Trophoblast cell (in vitro differentiated cells and primary cell): ENCODE data around the gene CGNL1.

Experiments used
- DNase-seq, 2 donors: peaks; one replicate each; pipeline ENCODE4 v3.0.0-alpha.2; 2016
- H2AFZ ChIP-seq: 2 replicates; pipeline ENCODE4 v1.6.1; 2013; ENCODE audit warnings: low read length, moderate library complexity, mild to moderate bottlenecking; ENCODE audit not compliant: insufficient read depth, poor library complexity
- H2AK5ac ChIP-seq: 2 replicates; pipeline ENCODE4 v1.6.1; 2013; ENCODE audit warnings: mild to moderate bottlenecking, low read length
- H2BK120ac ChIP-seq: 2 replicates; pipeline ENCODE4 v1.6.1; 2013; ENCODE audit warnings: low read length, mild to moderate bottlenecking, moderate library complexity; ENCODE audit not compliant: insufficient read depth, poor library complexity
- H2BK12ac ChIP-seq: 2 replicates; pipeline ENCODE4 v1.6.1; 2013; ENCODE audit warnings: mild to moderate bottlenecking, low read length, moderate library complexity
- H2BK5ac ChIP-seq: 2 replicates; pipeline ENCODE4 v1.6.1; 2013; ENCODE audit warnings: low read length, low read depth, moderate library complexity, mild to moderate bottlenecking; ENCODE audit not compliant: poor library complexity
- H3K14ac ChIP-seq: 2 replicates; pipeline ENCODE4 v1.6.1; 2013; ENCODE audit warnings: mild to moderate bottlenecking, low read length
- H3K18ac ChIP-seq: 2 replicates; pipeline ENCODE4 v1.6.1; 2013; ENCODE audit warnings: mild to moderate bottlenecking, low read length
- H3K23ac ChIP-seq: 2 replicates; pipeline ENCODE4 v1.6.1; 2013; ENCODE audit warnings: low read length
- H3K27ac ChIP-seq: 2 replicates; pipeline ENCODE4 v1.5.1; 2013; ENCODE audit warnings: low read depth, mild to moderate bottlenecking, inconsistent platforms, low read length, moderate library complexity
- H3K27me3 ChIP-seq: 2 replicates; pipeline ENCODE4 v1.6.1; 2013; ENCODE audit warnings: inconsistent platforms, mild to moderate bottlenecking, low read length, moderate library complexity; ENCODE audit not compliant: insufficient read depth
- H3K36me3 ChIP-seq, 2 experiments: 1 replicate in 1 of 2; 2 replicates in 1 of 2; pipeline ENCODE4 v1.6.1; 2013; ENCODE audit warnings: low read length in 2 of 2, mild to moderate bottlenecking in 2 of 2, moderate library complexity in 1 of 2; ENCODE audit not compliant: insufficient read depth in 2 of 2, control insufficient read depth in 1 of 2
- H3K4ac ChIP-seq: 2 replicates; pipeline ENCODE4 v1.6.1; 2013; ENCODE audit warnings: low read depth, mild to moderate bottlenecking, low read length, moderate library complexity
- H3K4me1 ChIP-seq, 2 experiments: 1 replicate in 1 of 2; 2 replicates in 1 of 2; pipeline ENCODE4 v1.6.1; 2013; ENCODE audit warnings: low read length in 2 of 2, mild to moderate bottlenecking in 2 of 2, moderate library complexity in 1 of 2; ENCODE audit not compliant: insufficient read depth in 2 of 2, control insufficient read depth in 1 of 2
- H3K4me2 ChIP-seq: 2 replicates; pipeline ENCODE4 v1.6.1; 2013; ENCODE audit warnings: inconsistent platforms, mild to moderate bottlenecking, low read length, moderate library complexity
- H3K4me3 ChIP-seq: 2 replicates; pipeline ENCODE4 v1.5.1; 2013; ENCODE audit warnings: mild to moderate bottlenecking, low read depth, low read length, inconsistent platforms
- H3K79me1 ChIP-seq: one replicate; pipeline ENCODE4 v1.6.1; 2013; ENCODE audit warnings: low read length
- H3K79me2 ChIP-seq: 2 replicates; pipeline ENCODE4 v1.6.1; 2013; ENCODE audit warnings: low read length, mild to moderate bottlenecking; ENCODE audit not compliant: control insufficient read depth, insufficient read depth, poor library complexity
- H3K9ac ChIP-seq: 2 replicates; pipeline ENCODE4 v1.6.1; 2013; ENCODE audit warnings: mild to moderate bottlenecking, low read length
- H3K9me3 ChIP-seq: 2 replicates; pipeline ENCODE4 v1.6.1; 2013; ENCODE audit warnings: low read depth, mild to moderate bottlenecking, control low read depth, inconsistent platforms, low read length; ENCODE audit not compliant: insufficient read depth
- H4K12ac ChIP-seq: 2 replicates; pipeline ENCODE4 v1.6.1; 2013; ENCODE audit warnings: low read depth, mild to moderate bottlenecking, low read length, moderate library complexity
- H4K8ac ChIP-seq: 2 replicates; pipeline ENCODE4 v1.6.1; 2013; ENCODE audit warnings: low read depth, mild to moderate bottlenecking, low read length, moderate library complexity
- H4K91ac ChIP-seq: one replicate; pipeline ENCODE4 v1.6.1; 2013; ENCODE audit warnings: low read depth, mild to moderate bottlenecking, low read length, moderate library complexity
- WGBS: extraction: QIAGEN DNeasy Blood & Tissue Kit; methylation state at CpG from one replicate; pipeline ENCODE4 v1.1.7; 2013; ENCODE audit warnings: missing lambda C conversion rate; ENCODE audit not compliant: insufficient read length, insufficient coverage; ENCODE audit errors: extremely low coverage; 5-methylcytosine and 5-hydroxymethylcytosine counted together

CGNL1 gene

GRCh38 chr15:57597431-57597830 lies 221.1 kb downstream of the CGNL1 start:
- H3K9ac ChIP-seq = no peak overlapping the region
- H3K4me3 ChIP-seq = no peak overlapping the region
- no peaks in the 10 kb centered on the region for H3K9me3 ChIP-seq
- no peaks in the 10 kb centered on the region for H3K36me3 ChIP-seq
- no peak overlapping the region for H3K27ac ChIP-seq
- no peaks in the 10 kb centered on the region for H3K79me2 ChIP-seq
- H3K4me1 ChIP-seq = no peaks in the 10 kb centered on the region
- WGBS = no CpG with 5 or more reads among the region's 3 CpGs
- H4K91ac ChIP-seq = no peak overlapping the region
- no peak overlapping the region for H2BK12ac ChIP-seq
- H3K27me3 ChIP-seq = no peaks in the 10 kb centered on the region
- H3K4me2 ChIP-seq = no peak overlapping the region
- H3K14ac ChIP-seq = no peak overlapping the region
- H3K4ac ChIP-seq = no peak overlapping the region
- H2AFZ ChIP-seq = no peak overlapping the region
- no peaks in the 10 kb centered on the region for H3K79me1 ChIP-seq
- H4K8ac ChIP-seq = no peak overlapping the region
- H2BK120ac ChIP-seq = no peak overlapping the region
- H2BK5ac ChIP-seq = no peak overlapping the region
- no peak overlapping the region for H3K18ac ChIP-seq
- H3K23ac ChIP-seq = no peak overlapping the region
- no peak overlapping the region for H2AK5ac ChIP-seq
- H4K12ac ChIP-seq = no peak overlapping the region
- no peak for DNase-seq

GRCh38 chr15:57598346-57598745 lies 222.0 kb downstream of the CGNL1 start:
- Histone ChIP-seq H3K4ac (no peak overlapping the region), H3K4me1 (no peaks in the 10 kb centered on the region), H3K4me2 (no peak overlapping the region), H2BK5ac (no peak overlapping the region), H3K14ac (no peak overlapping the region), H3K36me3 (no peaks in the 10 kb centered on the region), H4K91ac (no peak overlapping the region), H2AFZ (no peak overlapping the region), H2BK12ac (no peak overlapping the region), H3K79me1 (no peaks in the 10 kb centered on the region), H3K4me3 (peak overlapping the region; percentile 15), H3K9me3 (no peaks in the 10 kb centered on the region), H3K9ac (no peak overlapping the region), H3K27me3 (no peaks in the 10 kb centered on the region), H3K23ac (no peak overlapping the region), H4K12ac (no peak overlapping the region), H3K27ac (no peak overlapping the region), H3K79me2 (no peaks in the 10 kb centered on the region), H2AK5ac (no peak overlapping the region), H4K8ac (no peak overlapping the region), H3K18ac (no peak overlapping the region), H2BK120ac (no peak overlapping the region)
- no CpG with 5 or more reads among the region's 5 CpGs for WGBS
- DNase-seq = no peak

GRCh38 chr15:57599296-57599810 lies 223.0 kb downstream of the CGNL1 start:
- no peaks in the 10 kb centered on the region for H3K4me1 ChIP-seq
- WGBS = no CpG with 5 or more reads among the region's 10 CpGs

GRCh38 chr15:57600197-57600596 lies 223.9 kb downstream of the CGNL1 start:
- Histone ChIP-seq H2BK5ac (no peak overlapping the region), H3K27me3 (no peaks in the 10 kb centered on the region), H4K91ac (no peak overlapping the region), H3K9me3 (no peaks in the 10 kb centered on the region), H4K8ac (no peak overlapping the region), H3K4me2 (no peak overlapping the region), H2BK120ac (no peak overlapping the region), H2BK12ac (no peak overlapping the region), H3K4ac (no peak overlapping the region), H3K23ac (no peak overlapping the region), H3K79me1 (no peaks in the 10 kb centered on the region), H3K79me2 (no peaks in the 10 kb centered on the region), H3K18ac (no peak overlapping the region), H3K27ac (no peak overlapping the region), H2AK5ac (no peak overlapping the region), H3K14ac (no peak overlapping the region), H3K4me3 (no peak overlapping the region), H3K36me3 (no peaks in the 10 kb centered on the region), H4K12ac (no peak overlapping the region), H2AFZ (no peak overlapping the region), H3K9ac (no peak overlapping the region), H3K4me1 (no peaks in the 10 kb centered on the region)
- DNase-seq = no peak
- no CpG with 5 or more reads among the region's 1 CpG for WGBS

More at GRCh38 chr15:57599296-57599810, 223.0 kb downstream of the CGNL1 start:
- Histone ChIP-seq H3K27me3 (no peaks in the 10 kb centered on the region), H3K4me3 (no peak overlapping the region), H2BK5ac (no peak overlapping the region), H3K36me3 (no peaks in the 10 kb centered on the region), H3K23ac (no peak overlapping the region), H3K79me1 (no peaks in the 10 kb centered on the region), H4K8ac (no peak overlapping the region), H3K79me2 (no peaks in the 10 kb centered on the region), H3K14ac (no peak overlapping the region), H3K4ac (no peak overlapping the region), H2BK12ac (no peak overlapping the region), H2AK5ac (no peak overlapping the region), H2AFZ (no peak overlapping the region), H3K27ac (no peak overlapping the region), H4K91ac (no peak overlapping the region), H4K12ac (no peak overlapping the region), H3K18ac (no peak overlapping the region), H3K4me2 (no peak overlapping the region), H2BK120ac (no peak overlapping the region), H3K9me3 (no peaks in the 10 kb centered on the region), H3K9ac (no peak overlapping the region)
- peak in 1 of 2 donors; percentile 20 for DNase-seq
